Vagina (tissue), 2 donors: Measurements from ENCODE around the gene TPD52L2. TPM values are rescaled to one million over a fixed set of nuclear protein-coding genes. Genes with fewer than 3 reads are reported as not detected.

Experiments
- DNase-seq, 2 donors: peaks; one replicate each; pipeline ENCODE4 v3.0.0-alpha.2; 2017; ENCODE audit errors: extremely low spot score in 2 of 2
- H3K27ac ChIP-seq: fragments of 200-600 bp; sonication (generic); one replicate; pipeline ENCODE4 v1.5.1; 2019
- H3K27me3 ChIP-seq: fragments of 200-600 bp; sonication (generic); one replicate; pipeline ENCODE4 v1.5.1; 2019
- H3K36me3 ChIP-seq, 2 donors: fragments of 200-600 bp; sonication (generic); one replicate each; pipeline ENCODE4 v1.5.1; 2017 to 2019
- H3K4me1 ChIP-seq: fragments of 200-600 bp; sonication (generic); one replicate; pipeline ENCODE4 v1.5.1; 2019
- H3K4me3 ChIP-seq, 2 donors: fragments of 200-600 bp; sonication (generic); 1 replicate in 1 of 2; 2 replicates in 1 of 2; pipeline ENCODE4 v1.5.1; 2016 to 2019
- H3K9me3 ChIP-seq: fragments of 200-600 bp; sonication (generic); one replicate; pipeline ENCODE4 v1.5.1; 2019
- CTCF ChIP-seq, 3 experiments: fragments of 450-650 bp in 2 of 3; fragments of 200-600 bp in 1 of 3; sonication (generic) in 1 of 3; IDR thresholded peaks; one replicate each; pipeline ENCODE4 v1.5.1; 2017 to 2019; ENCODE audit warnings: antibody characterized with exemption in 3 of 3, mild to moderate bottlenecking in 2 of 3, moderate library complexity in 2 of 3
- POLR2A ChIP-seq, 2 donors: fragments of 450-650 bp; IDR thresholded peaks; one replicate each; pipeline ENCODE4 v1.6.1; 2017; ENCODE audit warnings: antibody characterized with exemption in 2 of 2, mild to moderate bottlenecking in 2 of 2, moderate library complexity in 2 of 2
- POLR2AphosphoS5 ChIP-seq, 2 donors: sonication (generic); formaldehyde crosslinking; IDR thresholded peaks; one replicate each; pipeline ENCODE4 v1.9.0; 2017; ENCODE audit warnings: antibody characterized with exemption in 2 of 2, mild to moderate bottlenecking in 2 of 2, low read depth in 1 of 2; ENCODE audit not compliant: insufficient read depth in 1 of 2
- intact Hi-C: fragments of 100-400 bp; cut with DNase I; formaldehyde crosslinking; loops from one replicate; pipeline ENCODE4 v1.15.1; 2023
- total RNA-seq: library from RNA; depleted of rRNA; stranded (reverse); fragments of >200 nt; gene quantifications from one replicate; pipeline ENCODE4 v1.2.3, GENCODE V29; 2016

The TPD52L2 gene
- total RNA-seq, 1 donor from 2014 or later, result 90.1 TPM

GRCh38 chr20:63900413-63900812 is 35.3 kb downstream of the TPD52L2 start:
- Histone ChIP-seq H3K27me3 (no peaks in the 10 kb centered on the region), H3K9me3 (no peaks in the 10 kb centered on the region), H3K4me3 (no peak overlapping the region), H3K27ac (no peak overlapping the region), H3K36me3 (no peaks in the 10 kb centered on the region), H3K4me1 (peaks cover 51% of the 10 kb centered on the region)
- no peak for TF ChIP-seq POLR2A (IDR thresholded peaks at IDR 0.05)
- TF ChIP-seq CTCF (IDR thresholded peaks at IDR 0.05), result no peak
- no peak for TF ChIP-seq POLR2AphosphoS5 (IDR thresholded peaks at IDR 0.05; ENCODE audit: insufficient read depth in 1 of 2, low read depth in 1 of 2)
- intact Hi-C loops, result no loop called here
- DNase-seq, result no peak

- intact Hi-C loops, result no loop called here
- DNase-seq, result no peak
- H3K27ac ChIP-seq, result no peak overlapping the region
- no peaks in the 10 kb centered on the region for H3K9me3 ChIP-seq
- TF ChIP-seq CTCF (IDR thresholded peaks at IDR 0.05), result no peak
- TF ChIP-seq POLR2A (IDR thresholded peaks at IDR 0.05), result no peak
- no peak for TF ChIP-seq POLR2AphosphoS5 (IDR thresholded peaks at IDR 0.05; ENCODE audit: insufficient read depth in 1 of 2, low read depth in 1 of 2)
- H3K27me3 ChIP-seq, result no peaks in the 10 kb centered on the region
- peaks cover 25% of the 10 kb centered on the region for H3K4me1 ChIP-seq
- no peak overlapping the region for H3K4me3 ChIP-seq
- H3K36me3 ChIP-seq, result no peaks in the 10 kb centered on the region
Observed at GRCh38 chr20:63903796-63904561, 38.9 kb downstream of the TPD52L2 start.

- Histone ChIP-seq H3K27me3 (no peaks in the 10 kb centered on the region), H3K4me3 (no peak overlapping the region), H3K9me3 (no peaks in the 10 kb centered on the region), H3K36me3 (no peaks in the 10 kb centered on the region), H3K27ac (no peak overlapping the region), H3K4me1 (peaks cover 39% of the 10 kb centered on the region)
- intact Hi-C loops, result no loop called here
- TF ChIP-seq CTCF (IDR thresholded peaks at IDR 0.05) (no peak), POLR2AphosphoS5 (IDR thresholded peaks at IDR 0.05; ENCODE audit: insufficient read depth in 1 of 2, low read depth in 1 of 2) (no peak), POLR2A (IDR thresholded peaks at IDR 0.05) (no peak)
- DNase-seq, result no peak
Observed at GRCh38 chr20:63908008-63908682, 43.1 kb downstream of the TPD52L2 start.

GRCh38 chr20:63911176-63911575 is 46.1 kb downstream of the TPD52L2 start:
- Histone ChIP-seq H3K36me3 (no peaks in the 10 kb centered on the region), H3K4me3 (no peak overlapping the region), H3K9me3 (no peaks in the 10 kb centered on the region), H3K27ac (peak overlapping the region; percentile 43), H3K4me1 (peaks cover 28% of the 10 kb centered on the region), H3K27me3 (no peaks in the 10 kb centered on the region)
- TF ChIP-seq POLR2A (IDR thresholded peaks at IDR 0.05), result no peak
- TF ChIP-seq CTCF (IDR thresholded peaks at IDR 0.05), result no peak
- peak; percentile 17 to 38 for TF ChIP-seq POLR2AphosphoS5 (IDR thresholded peaks at IDR 0.05; ENCODE audit: insufficient read depth in 1 of 2, low read depth in 1 of 2)
- no peak for DNase-seq
- intact Hi-C loops, result no loop called here

- TF ChIP-seq CTCF (IDR thresholded peaks at IDR 0.05) (no peak), POLR2A (IDR thresholded peaks at IDR 0.05) (no peak), POLR2AphosphoS5 (IDR thresholded peaks at IDR 0.05; ENCODE audit: insufficient read depth in 1 of 2, low read depth in 1 of 2) (no peak)
- no peaks in the 10 kb centered on the region for H3K27me3 ChIP-seq
- no peaks in the 10 kb centered on the region for H3K9me3 ChIP-seq
- H3K27ac ChIP-seq, result no peak overlapping the region
- no peak overlapping the region for H3K4me3 ChIP-seq
- DNase-seq, result no peak
- intact Hi-C loops, result no loop called here
- H3K4me1 ChIP-seq, result peaks cover 28% of the 10 kb centered on the region
- no peaks in the 10 kb centered on the region for H3K36me3 ChIP-seq
Observed at GRCh38 chr20:63913768-63914167, 48.7 kb downstream of the TPD52L2 start.
